RWPE1 (cell line): Measurements from ENCODE around the gene MYL5.
"Not testable (repeated sequence)": the region's sequence is repeated elsewhere in the genome, so short reads cannot be mapped to it uniquely, and the experiment has no call there.

ENCODE experiments used
- CTCF ChIA-PET: fragments of 350-600 bp; sonication (Branson Sonifier 250); formaldehyde crosslinking; extraction: SDS; loops from one replicate; lab custom pipeline; 2021; lab: Yijun Ruan, JAX
- POLR2A ChIA-PET: fragments of 400-600 bp; formaldehyde crosslinking; extraction: SDS; loops from one replicate; lab custom pipeline; 2020; ENCODE audit warnings: antibody characterized with exemption; ENCODE audit not compliant: low non-redundant PET; lab: Yijun Ruan, JAX
- DNase-seq: peaks from one replicate; pipeline ENCODE4 v3.0.0; 2012; ENCODE audit warnings: low spot score
- H3K27ac ChIP-seq: fragments of 450-650 bp; 2 replicates; pipeline ENCODE4 v1.5.1; 2017
- TF ChIP-seq, protein P1 (sequence below): fragments of 450-650 bp; conservative IDR thresholded peaks from 2 replicates; pipeline ENCODE4 v1.5.1; 2017; ENCODE audit warnings: low read depth, mild to moderate bottlenecking

Gene MYL5

DNA sequence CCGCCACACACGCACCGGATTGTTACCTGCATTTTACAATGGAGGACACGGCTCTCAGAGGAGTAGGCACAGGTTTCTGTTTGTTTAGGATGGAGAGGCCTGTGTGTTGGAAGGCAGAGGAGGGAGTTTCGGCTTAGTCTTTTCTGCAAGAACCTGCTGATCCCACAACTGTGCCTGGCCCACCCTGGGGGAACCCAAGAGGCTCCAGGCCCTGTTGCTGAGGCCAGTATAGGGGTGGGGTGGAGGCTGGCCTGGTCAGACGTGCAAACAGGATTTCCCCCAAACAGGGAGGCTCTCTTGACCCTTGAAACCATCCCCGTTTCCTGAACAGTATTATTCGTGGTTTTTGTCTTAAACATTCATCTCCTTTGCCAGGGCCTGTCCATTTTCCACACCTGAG, 15.4 kb downstream of the MYL5 start:
- TF ChIP-seq, protein P1, sequence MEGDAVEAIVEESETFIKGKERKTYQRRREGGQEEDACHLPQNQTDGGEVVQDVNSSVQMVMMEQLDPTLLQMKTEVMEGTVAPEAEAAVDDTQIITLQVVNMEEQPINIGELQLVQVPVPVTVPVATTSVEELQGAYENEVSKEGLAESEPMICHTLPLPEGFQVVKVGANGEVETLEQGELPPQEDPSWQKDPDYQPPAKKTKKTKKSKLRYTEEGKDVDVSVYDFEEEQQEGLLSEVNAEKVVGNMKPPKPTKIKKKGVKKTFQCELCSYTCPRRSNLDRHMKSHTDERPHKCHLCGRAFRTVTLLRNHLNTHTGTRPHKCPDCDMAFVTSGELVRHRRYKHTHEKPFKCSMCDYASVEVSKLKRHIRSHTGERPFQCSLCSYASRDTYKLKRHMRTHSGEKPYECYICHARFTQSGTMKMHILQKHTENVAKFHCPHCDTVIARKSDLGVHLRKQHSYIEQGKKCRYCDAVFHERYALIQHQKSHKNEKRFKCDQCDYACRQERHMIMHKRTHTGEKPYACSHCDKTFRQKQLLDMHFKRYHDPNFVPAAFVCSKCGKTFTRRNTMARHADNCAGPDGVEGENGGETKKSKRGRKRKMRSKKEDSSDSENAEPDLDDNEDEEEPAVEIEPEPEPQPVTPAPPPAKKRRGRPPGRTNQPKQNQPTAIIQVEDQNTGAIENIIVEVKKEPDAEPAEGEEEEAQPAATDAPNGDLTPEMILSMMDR = no peak
- CTCF ChIA-PET = no interaction called here
- POLR2A ChIA-PET = no interaction called here
- no peak for DNase-seq
- no peak overlapping the region for H3K27ac ChIP-seq

DNA sequence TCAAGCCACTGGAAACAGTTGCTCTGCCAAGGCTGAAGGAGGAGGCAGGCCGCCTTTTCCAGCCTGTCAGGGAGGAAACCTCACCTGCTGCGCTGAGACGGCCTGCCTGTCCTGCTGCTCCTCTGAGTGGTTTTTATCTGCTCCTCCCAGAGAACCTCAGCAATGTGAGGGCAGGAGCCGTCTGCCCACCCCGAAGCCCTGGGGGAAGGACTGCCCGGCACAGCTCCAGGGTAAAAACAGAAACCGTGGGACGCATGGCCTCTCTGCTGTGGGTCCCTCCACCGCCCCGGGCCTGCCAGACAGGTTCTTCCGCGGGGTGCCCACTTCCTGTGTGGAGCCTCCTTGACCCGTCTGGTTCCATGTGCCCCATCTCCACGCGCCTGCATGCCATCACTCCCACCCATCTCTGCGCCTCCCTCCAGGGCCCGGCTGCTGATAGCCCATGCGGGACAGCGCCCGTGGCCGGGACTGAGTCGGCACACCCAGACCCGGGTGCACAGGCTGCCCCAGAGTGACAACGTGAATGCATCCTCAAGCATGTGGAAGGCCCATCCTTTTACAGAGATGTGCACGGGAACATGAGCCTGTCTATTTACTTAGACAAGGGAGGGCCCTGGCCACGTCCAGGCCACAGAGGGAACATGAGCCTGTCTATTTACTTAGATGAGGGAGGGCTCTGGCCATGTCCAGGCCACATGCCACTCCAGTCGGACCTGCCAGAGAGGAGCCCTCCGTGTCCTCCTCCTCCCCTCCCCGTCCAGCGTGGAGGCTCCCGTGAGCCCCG, 18.6 kb downstream of the MYL5 start:
- DNase-seq = no peak

DNA sequence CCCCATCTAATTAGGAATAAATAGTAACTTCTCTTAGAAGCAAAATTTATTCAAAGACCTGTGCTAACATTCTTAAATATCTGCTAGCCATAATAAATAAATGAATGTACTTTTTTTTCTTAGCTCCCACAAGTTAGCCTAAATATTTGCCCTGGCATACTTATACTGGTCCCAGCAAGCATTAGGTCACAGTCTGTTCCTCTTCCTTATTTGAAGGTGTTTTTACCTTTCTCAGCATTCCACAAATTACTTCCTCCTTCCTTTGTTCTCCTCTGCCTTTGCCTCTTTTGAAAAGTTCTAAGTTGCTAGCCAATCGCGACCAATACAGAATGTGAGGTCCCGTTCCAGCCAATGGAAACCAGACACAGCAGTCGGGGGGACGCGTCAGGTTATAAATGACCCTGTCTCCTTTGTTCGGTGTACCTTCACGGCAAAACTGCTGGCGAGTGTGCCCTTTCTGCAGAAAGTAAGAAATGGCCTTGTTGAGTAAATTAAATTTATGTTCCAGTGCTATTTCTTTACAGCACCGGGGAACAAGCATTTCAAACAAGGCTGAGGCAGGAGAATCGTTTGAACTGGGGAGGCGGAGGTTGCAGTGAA, 20.1 kb downstream of the MYL5 start:
- H3K27ac ChIP-seq, CTCF ChIA-PET, DNase-seq, POLR2A ChIA-PET: not testable (repeated sequence)

More for the DNA sequence above, 18.6 kb downstream of the MYL5 start:
- POLR2A ChIA-PET = no interaction called here
- TF ChIP-seq, protein P1 = no peak
- no peak overlapping the region for H3K27ac ChIP-seq
- CTCF ChIA-PET = no interaction called here

DNA sequence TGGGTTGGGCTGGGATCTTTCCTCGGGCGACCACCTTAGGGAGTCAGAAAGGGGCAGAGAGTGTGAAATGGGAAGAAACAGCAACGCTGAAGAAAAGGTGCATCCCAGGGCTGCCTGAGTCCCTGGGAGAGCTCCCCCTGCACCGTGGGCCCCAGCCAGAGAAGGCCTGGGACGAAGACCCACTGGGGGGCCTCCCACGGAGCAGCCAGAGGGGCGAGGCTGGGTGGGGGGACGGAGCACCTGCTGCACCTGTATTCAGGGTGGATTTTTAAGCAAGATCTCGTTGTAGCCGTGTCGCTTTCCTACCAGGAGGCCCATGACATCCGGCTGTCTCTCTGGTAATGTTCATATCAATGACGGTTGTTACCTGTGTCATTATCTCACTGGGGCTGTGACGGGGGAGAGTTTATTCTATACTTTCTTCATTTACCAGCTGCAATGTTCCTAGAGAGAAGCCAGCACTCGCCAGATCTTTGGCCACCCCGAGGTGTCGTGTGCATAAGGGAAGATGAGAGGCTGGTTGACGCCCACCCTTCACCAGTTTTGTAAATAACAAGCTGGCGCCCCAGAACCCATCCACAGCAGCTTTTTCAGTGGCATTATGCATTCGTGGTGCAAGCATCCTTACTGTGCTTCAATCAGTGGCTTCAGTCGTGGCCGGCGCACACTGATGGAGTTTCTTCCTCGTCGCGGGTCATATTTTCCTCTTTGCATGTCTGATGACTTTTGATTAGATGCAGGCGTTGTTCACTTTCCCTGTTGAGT, 25.7 kb downstream of the MYL5 start:
- TF ChIP-seq, protein P1 = no peak
- ChIA-PET POLR2A (no interaction called here), CTCF (interaction anchor here (1.4 kb wide), 1 partner anchor 16 kb away, joined by 3 read pairs; no protein-coding TSS in a partner anchor)

DNA sequence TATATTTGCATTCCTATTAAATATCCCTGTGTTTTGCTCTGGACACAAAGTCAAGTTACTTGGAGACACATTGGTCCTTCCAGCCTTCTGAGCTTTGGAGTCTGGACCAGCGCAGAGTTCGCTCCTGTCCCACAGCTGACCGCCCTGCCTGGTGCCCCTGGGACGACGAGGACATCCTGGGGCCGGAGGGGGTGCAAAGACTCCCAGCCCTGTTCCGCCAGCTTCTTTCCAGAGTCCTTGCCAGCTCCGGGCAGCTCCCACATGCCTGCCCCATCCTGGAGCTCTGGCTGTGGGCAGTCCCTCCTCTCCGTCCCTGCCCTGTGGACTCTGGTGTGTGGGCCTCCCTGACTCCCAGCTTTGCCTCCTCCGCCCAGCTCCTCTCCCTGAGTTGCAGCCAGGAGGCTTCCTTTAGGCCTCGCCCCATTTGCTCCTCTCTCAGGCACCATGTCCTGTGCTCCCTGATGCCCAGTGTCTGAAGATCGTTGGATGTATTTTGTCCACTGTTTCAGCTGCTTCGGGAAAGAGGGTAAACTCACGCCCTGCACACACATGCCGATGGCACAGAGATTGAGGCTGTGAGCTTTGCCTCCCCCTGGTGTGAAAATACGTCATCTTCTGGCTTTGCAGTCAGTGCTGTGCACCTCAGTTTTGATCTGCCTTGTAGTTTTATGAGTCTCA, 26.4 kb downstream of the MYL5 start:
- CTCF ChIA-PET = interaction anchor here (1.4 kb wide), 1 partner anchor 17 kb away, joined by 3 read pairs; no protein-coding TSS in a partner anchor
- TF ChIP-seq, protein P1 = no peak
- DNase-seq = no peak
- H3K27ac ChIP-seq = no peak overlapping the region; the same call in 1 of the 2 replicates
- POLR2A ChIA-PET = no interaction called here

More for the DNA sequence above, 25.7 kb downstream of the MYL5 start:
- no peak for DNase-seq
- peak overlapping the region; percentile 74 for H3K27ac ChIP-seq

DNA sequence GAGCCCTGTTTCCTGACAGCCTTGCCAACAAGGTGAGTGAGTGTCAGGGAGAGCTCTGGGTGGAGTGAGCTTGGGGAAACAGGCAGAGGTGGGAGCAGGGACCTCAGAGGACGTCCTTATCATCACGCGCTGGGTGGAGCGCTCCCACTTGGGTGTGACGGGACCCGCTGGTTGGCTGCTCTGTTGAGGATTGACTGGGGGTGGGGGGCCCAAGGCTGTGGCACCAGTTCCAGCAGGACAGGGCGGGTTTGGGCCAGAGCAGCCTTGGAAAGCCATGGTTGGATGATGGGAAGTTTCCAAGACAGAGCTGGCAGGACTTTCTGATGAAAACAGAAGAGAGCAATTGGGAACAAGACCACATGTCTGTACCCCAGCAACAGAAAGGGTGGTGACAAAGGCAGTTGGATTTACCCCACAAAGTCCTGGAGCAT, 28.3 kb downstream of the MYL5 start:
- TF ChIP-seq, protein P1 = no peak
- H3K27ac ChIP-seq = no peak overlapping the region
- DNase-seq = no peak
- ChIA-PET POLR2A (no interaction called here), CTCF (no interaction called here)
